NCI-H2196 treated with DMSO at 0.1 percent for 48 hours (cell line): ENCODE data around the gene TSPAN16.

Experiments used
- DNase-seq: peaks from one replicate; lab custom pipeline; 2025; ENCODE audit not compliant: unreplicated experiment; lab: John Stamatoyannopoulos, UW

The TSPAN16 gene

GRCh38 chr19:11268783-11269267, 27.1 kb upstream of the TSPAN16 start:
- DNase-seq = peak; percentile 33

- DNase-seq = no peak
These were observed 26.6 kb upstream of the TSPAN16 start for GRCh38 chr19:11269408-11269807.

GRCh38 chr19:11273296-11273695, 22.7 kb upstream of the TSPAN16 start:
- no peak for DNase-seq

DNA sequence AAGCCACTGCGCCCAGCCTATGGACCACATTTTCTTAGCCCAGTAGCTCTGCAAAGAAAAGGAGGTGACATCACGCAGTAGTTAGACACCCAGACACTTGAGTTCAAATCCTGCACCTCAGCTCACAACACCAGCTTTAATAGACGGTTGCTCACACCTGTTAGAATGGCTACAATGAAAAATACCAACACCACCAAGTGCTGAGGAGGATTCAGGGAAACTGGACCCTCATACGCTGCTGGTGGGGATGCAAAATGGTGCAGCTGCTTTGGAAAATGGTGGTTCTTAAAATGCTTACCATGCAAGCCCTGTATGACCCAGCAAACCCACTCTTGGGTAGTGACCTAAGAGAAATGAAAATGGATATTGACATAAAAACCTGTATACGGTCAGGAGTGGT, 22.0 kb upstream of the TSPAN16 start:
- no peak for DNase-seq

GRCh38 chr19:11274533-11275086, 21.4 kb upstream of the TSPAN16 start:
- DNase-seq = no peak

GRCh38 chr19:11278670-11279069, 17.3 kb upstream of the TSPAN16 start:
- DNase-seq = no peak

DNA sequence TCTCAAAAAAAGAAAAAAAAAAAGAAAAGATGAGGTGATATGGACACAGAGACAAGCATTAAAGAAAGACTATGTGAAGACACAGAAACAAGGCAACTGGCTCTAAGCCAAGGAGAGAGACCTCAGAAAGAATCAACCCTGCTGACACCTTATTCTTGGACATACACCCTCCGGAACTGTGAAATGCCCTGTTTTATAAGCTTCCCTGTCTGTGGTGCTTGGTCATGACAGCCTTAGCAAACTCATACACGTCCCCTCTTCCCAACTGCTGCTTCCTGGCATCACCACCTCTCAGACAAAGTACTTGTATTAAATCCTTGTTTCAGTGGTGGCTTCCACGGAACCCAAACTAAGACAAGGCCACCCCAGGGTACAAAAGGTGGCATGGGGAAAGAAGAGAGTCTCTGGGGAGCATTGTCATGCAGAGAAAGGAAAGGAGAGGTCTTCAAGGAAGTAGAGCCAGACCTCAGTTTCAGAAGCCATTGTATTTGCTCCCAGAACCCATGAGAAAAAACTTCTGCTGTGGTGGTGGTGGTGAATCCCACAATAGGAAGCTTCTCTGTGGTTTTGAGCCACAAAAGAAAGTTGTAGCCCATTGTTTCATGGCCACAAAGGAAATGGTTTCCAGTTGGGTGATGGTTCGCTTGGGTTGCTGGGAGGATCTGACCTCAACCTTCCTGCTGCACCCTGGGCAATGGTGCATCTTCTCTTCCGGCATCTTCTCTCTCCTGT, 16.3 kb upstream of the TSPAN16 start:
- no peak for DNase-seq

GRCh38 chr19:11281356-11282049, 14.5 kb upstream of the TSPAN16 start:
- no peak for DNase-seq

DNA sequence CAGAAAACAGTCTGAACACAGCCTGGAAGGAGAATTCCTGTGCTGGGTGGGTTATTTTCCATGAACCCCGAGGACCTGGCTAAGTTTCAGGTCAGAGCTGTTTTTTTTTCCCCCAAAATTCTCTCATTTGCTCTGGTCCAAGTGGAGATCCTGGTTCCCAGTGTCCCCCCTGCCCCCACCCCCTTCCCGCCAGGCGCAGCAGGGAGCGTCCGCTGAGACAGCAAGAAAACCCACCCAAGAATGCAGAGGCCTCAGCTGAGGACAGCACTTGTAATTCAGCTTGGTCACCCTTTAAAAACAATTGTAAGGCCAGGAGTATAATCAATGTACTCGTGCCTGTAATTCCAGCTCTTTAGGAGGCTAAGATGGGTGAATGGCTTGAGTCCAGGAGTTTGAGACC, 11.4 kb upstream of the TSPAN16 start:
- DNase-seq = no peak

DNA sequence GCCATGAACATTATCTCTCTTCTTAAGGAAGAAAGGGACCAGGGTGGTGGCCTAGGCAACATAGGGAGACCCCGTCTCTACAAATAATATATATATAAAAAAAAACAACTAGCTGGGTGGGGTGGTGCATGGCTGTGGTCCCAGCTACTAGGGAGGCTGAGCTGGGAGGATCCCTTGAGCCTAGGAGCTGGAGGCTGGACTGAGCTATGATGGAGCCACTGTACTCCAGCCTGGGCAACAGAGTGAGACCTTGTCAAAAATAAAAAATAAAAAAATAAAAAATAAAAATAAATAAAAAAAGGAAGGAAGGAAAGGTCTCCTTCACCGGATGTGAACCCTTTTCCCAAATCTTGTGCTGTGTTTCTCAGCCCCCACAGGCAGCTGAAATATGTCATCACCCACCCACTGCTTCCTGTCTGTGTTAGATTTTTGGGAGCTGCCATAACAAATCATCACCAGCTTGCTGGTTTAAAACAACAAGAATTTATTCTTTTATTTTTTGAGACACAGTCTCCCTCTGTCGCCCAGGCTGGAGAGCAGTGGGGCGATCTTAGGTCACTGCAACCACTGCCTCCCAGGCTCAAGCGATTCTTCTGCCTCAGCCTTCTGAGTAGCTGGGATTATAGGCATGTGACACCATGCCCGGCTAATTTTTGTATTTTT, 9.5 kb upstream of the TSPAN16 start:
- DNase-seq = no peak

DNA sequence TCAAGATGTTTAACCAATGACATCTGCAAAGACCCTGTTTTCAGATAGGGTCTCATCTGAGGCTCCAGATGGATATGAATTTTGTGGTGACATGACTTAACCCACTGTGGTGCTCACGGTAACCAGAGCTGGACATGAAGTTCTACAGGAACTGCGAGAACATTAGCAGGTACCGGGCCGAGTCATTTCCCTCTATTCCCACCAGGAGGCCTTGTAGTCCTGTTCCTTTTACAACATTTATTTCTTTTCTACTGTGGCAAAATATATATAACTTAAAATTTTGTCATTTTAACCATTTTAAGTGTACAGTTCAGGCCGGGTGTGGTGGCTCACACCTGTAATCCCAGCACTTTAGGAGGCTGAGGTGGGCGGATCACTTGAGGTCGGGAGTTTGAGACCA, 7.6 kb upstream of the TSPAN16 start:
- no peak for DNase-seq

DNA sequence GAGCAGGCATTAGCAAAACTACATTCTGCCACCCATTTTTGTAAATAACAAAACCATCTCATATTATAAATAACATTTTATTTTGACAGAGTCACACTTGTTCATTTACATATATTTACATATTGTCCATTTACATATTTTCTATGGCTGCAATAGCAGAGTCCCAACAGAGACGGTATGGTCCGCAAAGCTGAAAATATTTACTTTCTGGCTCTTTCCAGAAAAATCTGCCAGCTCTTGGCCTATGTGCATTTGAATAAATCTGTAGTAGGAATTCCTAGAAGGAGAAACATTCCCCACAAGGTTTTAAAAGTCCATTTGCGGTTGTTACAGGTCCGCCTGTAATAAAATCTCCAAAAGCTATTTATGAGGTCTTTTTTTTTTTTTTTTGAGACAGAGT, 5.7 kb upstream of the TSPAN16 start:
- no peak for DNase-seq

DNA sequence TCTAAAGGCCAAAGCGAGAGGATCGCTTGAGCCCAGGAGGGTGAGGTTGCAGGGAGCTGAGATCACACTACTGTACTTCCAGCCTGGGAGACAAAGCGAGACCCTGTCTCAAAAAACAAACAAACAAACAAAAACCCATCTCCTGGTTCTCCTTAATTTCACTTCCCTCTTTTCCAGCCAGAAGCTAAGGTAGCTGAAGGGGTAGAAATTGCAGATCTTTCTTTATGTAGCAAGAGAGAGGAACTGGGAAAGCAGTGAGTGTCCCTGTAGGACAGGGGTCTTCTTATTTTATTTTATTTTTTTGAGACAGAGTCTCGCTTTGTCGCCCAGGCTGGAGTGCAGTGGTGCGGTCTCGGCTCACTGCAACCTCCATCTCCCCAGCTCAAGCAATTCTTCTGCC, 4.5 kb upstream of the TSPAN16 start:
- DNase-seq = no peak

- no peak for DNase-seq
These were observed 4.0 kb upstream of the TSPAN16 start for GRCh38 chr19:11291991-11292390.

- DNase-seq = peak; percentile 85
These were observed 2.2 kb upstream of the TSPAN16 start for GRCh38 chr19:11293433-11294389.

DNA sequence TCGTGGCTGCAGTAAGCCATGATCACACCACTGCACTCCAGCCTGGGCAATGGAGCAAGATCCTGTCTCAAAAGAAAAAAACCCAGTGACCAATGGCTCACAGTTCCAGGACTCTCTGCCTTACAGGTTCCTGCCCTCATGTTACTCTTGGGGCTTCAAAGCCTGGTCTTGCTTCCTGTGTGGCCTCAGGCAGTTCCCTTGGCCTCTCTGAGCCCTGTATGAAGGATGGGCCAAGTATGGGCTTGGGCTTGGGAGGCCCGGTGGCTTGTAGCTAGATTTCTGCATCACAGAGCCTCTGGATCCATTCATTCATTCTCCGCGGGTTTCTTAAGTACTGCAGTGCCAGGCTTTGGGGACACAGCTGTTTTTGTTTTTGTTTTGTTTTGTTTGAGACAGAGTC, 780 bp upstream of the TSPAN16 start:
- no peak for DNase-seq

- no peak for DNase-seq
These were observed 304 bp downstream of the TSPAN16 start for GRCh38 chr19:11296264-11296663.

DNA sequence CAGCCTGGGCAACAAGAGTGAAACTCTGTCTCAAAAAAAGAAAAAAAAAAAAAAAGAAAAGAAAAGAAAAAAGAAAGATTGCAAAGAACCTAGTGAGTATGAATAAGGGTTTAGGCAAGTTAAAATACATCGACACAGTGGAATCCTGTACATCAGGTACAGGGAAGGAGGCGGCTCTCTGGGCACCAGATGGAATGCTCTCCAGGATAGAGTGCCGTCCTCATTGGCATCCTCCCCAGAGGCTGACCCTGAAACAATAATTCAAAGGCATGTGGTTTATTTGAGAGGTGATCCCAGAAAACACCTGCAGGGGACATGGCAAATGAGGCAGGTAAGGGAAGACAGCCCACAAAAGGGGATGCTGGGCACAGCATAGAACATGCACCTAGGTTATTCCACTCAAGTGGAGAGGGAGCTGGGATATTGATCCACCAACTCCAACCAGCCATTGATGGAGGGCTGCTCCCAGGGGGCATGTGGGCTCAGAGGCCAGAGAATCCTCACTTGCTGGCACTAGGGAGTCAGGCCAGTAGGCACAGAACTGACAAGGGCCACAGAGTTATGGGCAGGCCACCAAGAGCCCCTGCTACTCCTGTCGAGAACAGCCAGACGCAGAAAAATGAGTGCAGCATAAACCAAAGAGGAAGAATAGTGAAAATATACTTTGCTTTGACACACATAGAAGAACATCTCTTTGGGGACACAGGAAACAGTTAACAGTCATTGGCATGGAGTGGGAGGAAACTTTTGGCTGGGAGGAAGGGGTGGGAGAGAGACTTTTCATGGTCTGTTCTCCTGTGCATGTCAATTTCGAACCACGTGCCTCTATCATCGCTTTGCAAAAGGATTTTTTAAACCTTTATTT, 4.2 kb downstream of the TSPAN16 start:
- DNase-seq = no peak

DNA sequence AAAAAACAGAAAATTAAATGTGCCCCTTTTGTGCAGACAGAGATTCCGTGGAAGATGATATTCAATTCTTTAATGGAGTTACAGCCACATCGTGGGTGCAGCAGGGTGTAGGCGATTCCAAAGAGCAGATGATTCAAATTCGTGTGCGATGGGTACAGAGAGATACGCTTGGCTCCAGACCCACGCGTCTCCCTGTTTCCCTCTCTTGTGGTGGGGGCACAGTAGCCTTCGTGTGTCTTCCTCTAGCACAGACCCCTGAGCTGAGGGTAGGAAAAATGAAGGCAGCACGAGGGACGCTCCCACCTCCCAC, 4.8 kb downstream of the TSPAN16 start:
- no peak for DNase-seq

GRCh38 chr19:11304936-11305335, 9.0 kb downstream of the TSPAN16 start:
- DNase-seq = no peak
